GM19351 (cell line): ENCODE measurements around the gene SLC25A41.

Experiments
- ATAC-seq: cut with Tn5 transposase; IDR thresholded peaks from one replicate; pipeline ENCODE4 v1.9.1; 2021; ENCODE audit warnings: mild to moderate bottlenecking, moderate library complexity; ENCODE audit not compliant: unreplicated experiment

The SLC25A41 gene

GRCh38 chr19:6460099-6460884 is 26.7 kb upstream of the SLC25A41 start:
- ATAC-seq: peak; percentile 62

- ATAC-seq: peak; percentile 29
These were observed 25.9 kb upstream of the SLC25A41 start, which contains the start of gene SLC25A23 for GRCh38 chr19:6459262-6460098. TSS of gene SLC25A23 (minus strand) at chr19:6459792. CDS start at chr19:6459628, 164 bp downstream.

- ATAC-seq: no peak
These were observed 25.2 kb upstream of the SLC25A41 start for GRCh38 chr19:6458695-6459261.

- no peak for ATAC-seq
These were observed 24.6 kb upstream of the SLC25A41 start for GRCh38 chr19:6457958-6458694.

GRCh38 chr19:6455924-6456323 is 22.4 kb upstream of the SLC25A41 start:
- no peak for ATAC-seq

- no peak for ATAC-seq
These were observed 20.5 kb upstream of the SLC25A41 start for GRCh38 chr19:6453951-6454565.

- no peak for ATAC-seq
These were observed 19.3 kb upstream of the SLC25A41 start for GRCh38 chr19:6452899-6453298.

GRCh38 chr19:6452223-6452614 is 18.7 kb upstream of the SLC25A41 start:
- ATAC-seq: no peak

- no peak for ATAC-seq
These were observed 18.1 kb upstream of the SLC25A41 start for GRCh38 chr19:6451583-6452222.

- ATAC-seq: no peak
These were observed 16.6 kb upstream of the SLC25A41 start for GRCh38 chr19:6450166-6450565.

GRCh38 chr19:6448045-6448444 is 14.5 kb upstream of the SLC25A41 start:
- no peak for ATAC-seq

GRCh38 chr19:6446452-6446851 is 12.9 kb upstream of the SLC25A41 start:
- no peak for ATAC-seq

GRCh38 chr19:6443986-6444385 is 10.4 kb upstream of the SLC25A41 start:
- no peak for ATAC-seq

- ATAC-seq: no peak
These were observed 8.6 kb upstream of the SLC25A41 start for GRCh38 chr19:6442087-6442688.

- ATAC-seq: no peak
These were observed 7.3 kb upstream of the SLC25A41 start for GRCh38 chr19:6440905-6441304.

- no peak for ATAC-seq
These were observed 6.2 kb upstream of the SLC25A41 start for GRCh38 chr19:6439743-6440142.

GRCh38 chr19:6433165-6433564 is 398 bp downstream of the SLC25A41 start:
- no peak for ATAC-seq

- ATAC-seq: no peak
These were observed 1.7 kb downstream of the SLC25A41 start for GRCh38 chr19:6431891-6432290.

GRCh38 chr19:6429419-6430221 is 3.9 kb downstream of the SLC25A41 start:
- no peak for ATAC-seq
